ENCODE data around the gene NFIX. TPM values are rescaled to one million over a fixed set of nuclear protein-coding genes. Genes with fewer than 3 reads are reported as not detected.
"Not testable (repeated sequence)": the region's sequence is repeated elsewhere in the genome, so short reads cannot be mapped to it uniquely, and the experiment has no call there.

Gene NFIX
- total RNA-seq, 6 experiments from 2014 or later, result 20.3 to 40.0 (median 26.7) TPM

DNA sequence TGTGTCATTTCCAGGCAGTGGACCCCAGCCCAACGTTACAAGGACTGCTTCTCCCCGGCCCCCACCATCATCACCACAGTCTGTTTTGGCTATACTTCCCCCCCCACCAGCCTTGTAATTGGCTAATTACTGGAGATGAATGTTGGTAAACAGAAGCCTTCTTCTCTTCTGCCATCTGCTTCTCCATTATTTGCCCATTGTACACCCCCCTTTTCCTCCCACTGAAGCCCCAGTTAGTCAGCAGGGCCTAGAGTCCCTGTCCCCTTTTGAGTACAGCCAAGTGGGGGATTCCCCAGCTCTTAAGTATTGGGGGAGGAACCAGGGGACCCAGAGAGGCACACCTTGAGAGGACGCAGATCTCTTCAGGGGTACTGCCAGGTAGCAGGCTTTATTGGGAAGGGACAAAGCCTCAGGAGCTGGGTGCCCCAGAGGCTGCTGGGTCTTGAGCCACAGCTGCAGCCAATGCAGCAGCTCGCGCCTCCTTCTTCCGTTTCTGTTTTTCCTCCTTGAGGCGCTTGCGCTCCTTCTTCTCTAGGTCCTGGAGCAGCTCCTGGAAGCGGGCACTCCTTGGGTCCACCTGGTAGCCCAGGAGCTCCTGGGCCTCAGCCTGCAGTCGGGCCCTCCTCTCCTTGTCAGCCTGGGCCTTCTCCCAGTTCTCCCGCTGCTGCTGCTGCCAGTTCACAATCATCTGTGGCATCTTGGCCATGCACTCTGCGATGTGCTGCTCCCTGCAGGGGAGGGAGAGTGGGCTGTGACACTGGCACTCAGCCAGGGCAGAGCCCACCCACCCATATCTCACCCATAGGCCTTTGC lies 41.3 kb upstream of the NFIX start:
- ATAC-seq (no peak), DNase-seq (no peak)
- intact Hi-C loops (cut with DNase I), result no loop called here
- Histone ChIP-seq H3K27ac (no peak overlapping the region), H3K27me3 (no peaks in the 10 kb centered on the region), H3K36me3 (peaks cover 0 to 45% (median 20%) of the 10 kb centered on the region in 4 donors), H3K9me3 (no peaks in the 10 kb centered on the region), H3K4me3 (no peak overlapping the region), H3K4me1 (peaks cover 0 to 5% (median 0%) of the 10 kb centered on the region in 4 donors)
- WGBS (ENCODE audit: insufficient coverage, low coverage, low lambda C conversion rate, missing lambda C conversion rate), result 30% methylated on average over 2 of the region's 12 CpGs
- no peak for TF ChIP-seq POLR2A (IDR thresholded peaks at IDR 0.05)
- TF ChIP-seq, protein P1, sequence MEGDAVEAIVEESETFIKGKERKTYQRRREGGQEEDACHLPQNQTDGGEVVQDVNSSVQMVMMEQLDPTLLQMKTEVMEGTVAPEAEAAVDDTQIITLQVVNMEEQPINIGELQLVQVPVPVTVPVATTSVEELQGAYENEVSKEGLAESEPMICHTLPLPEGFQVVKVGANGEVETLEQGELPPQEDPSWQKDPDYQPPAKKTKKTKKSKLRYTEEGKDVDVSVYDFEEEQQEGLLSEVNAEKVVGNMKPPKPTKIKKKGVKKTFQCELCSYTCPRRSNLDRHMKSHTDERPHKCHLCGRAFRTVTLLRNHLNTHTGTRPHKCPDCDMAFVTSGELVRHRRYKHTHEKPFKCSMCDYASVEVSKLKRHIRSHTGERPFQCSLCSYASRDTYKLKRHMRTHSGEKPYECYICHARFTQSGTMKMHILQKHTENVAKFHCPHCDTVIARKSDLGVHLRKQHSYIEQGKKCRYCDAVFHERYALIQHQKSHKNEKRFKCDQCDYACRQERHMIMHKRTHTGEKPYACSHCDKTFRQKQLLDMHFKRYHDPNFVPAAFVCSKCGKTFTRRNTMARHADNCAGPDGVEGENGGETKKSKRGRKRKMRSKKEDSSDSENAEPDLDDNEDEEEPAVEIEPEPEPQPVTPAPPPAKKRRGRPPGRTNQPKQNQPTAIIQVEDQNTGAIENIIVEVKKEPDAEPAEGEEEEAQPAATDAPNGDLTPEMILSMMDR (IDR thresholded peaks at IDR 0.05), result no peak

DNA sequence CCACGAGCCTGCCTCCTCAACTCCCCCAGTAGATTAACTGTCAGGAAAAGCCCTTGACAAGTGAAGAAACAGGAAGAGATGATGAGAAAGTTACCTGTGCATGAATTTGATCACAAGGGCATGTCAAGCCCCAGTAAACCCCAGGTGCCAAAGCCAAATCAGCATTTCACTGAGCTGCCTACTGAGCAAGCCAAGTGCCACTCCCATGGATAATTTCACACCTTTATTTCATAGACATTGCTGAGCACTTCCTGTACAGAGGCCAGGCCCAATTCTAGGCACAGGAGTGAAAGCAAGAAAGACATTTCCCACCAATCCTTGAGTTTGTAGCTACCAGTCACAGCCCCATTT lies 40.7 kb upstream of the NFIX start:
- no peak overlapping the region for H3K27ac ChIP-seq
- WGBS (ENCODE audit: insufficient coverage, low coverage, low lambda C conversion rate, missing lambda C conversion rate), result no CpG with 5 or more reads among the region's 1 CpG
- ATAC-seq, result no peak

DNA sequence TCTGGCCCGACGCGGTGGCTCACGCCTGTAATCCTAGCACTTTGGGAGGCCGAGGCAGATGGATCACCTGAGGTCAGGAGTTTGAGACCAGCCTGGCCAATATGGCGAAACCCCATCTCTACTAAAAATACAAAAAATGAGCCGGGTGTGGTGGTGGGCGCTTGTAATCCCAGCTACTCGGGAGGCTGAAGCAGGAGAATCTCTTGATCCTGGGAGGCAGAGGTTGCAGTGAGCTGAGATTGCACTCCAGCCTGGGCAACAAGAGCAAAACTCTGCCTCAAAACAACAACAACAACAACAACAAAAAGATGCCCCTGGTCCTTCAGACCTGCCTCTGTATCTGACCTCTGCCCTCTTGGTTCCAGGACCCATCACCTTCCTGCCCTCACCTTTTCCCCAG lies 39.7 kb upstream of the NFIX start:
- H3K4me1 ChIP-seq; DNase-seq; H3K27ac ChIP-seq; H3K9me3 ChIP-seq; ATAC-seq; H3K27me3 ChIP-seq; H3K4me3 ChIP-seq; intact Hi-C loops (cut with DNase I): not testable (repeated sequence)
- 97% methylated on average over 4 of the region's 9 CpGs for WGBS (ENCODE audit: insufficient coverage, low coverage, low lambda C conversion rate, missing lambda C conversion rate)
- H3K36me3 ChIP-seq, result peaks cover 0 to 29% (median 10%) of the 10 kb centered on the region in 4 donors

More for the DNA sequence above, 40.7 kb upstream of the NFIX start:
- DNase-seq, result no peak
- H3K9me3 ChIP-seq, result no peaks in the 10 kb centered on the region
- H3K27me3 ChIP-seq, result no peaks in the 10 kb centered on the region
- TF ChIP-seq POLR2A (IDR thresholded peaks at IDR 0.05), result no peak
- TF ChIP-seq, protein P1 (IDR thresholded peaks at IDR 0.05), result no peak
- intact Hi-C loops (cut with DNase I), result no loop called here
- peaks cover 0 to 39% (median 16%) of the 10 kb centered on the region in 4 donors for H3K36me3 ChIP-seq
- H3K4me1 ChIP-seq, result peaks cover 0 to 5% (median 0%) of the 10 kb centered on the region in 4 donors
- H3K4me3 ChIP-seq, result no peak overlapping the region

DNA sequence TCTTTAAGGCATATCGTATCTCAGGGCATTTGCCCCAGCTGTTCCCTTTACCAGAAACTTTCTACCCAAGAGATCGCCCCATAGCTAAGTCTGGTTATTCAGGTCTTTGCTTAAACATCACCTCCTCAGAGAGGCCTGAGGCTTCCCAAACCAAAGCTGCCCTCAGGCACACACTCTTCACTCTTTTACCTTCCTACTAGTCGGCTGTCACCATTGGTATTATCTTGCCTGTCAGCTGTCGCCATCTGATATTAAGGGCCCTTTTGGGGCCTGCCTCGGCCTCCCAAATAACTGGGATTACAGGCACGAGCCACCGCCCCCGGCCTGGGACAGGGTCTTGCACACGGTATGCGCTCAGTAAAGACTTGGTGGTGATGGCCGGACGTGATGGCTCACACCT lies 39.3 kb upstream of the NFIX start:
- peaks cover 0 to 26% (median 9%) of the 10 kb centered on the region in 4 donors for H3K36me3 ChIP-seq
- peaks cover 0 to 5% (median 0%) of the 10 kb centered on the region in 4 donors for H3K4me1 ChIP-seq
- DNase-seq, result no peak
- no peak for ATAC-seq
- no peaks in the 10 kb centered on the region for H3K9me3 ChIP-seq
- intact Hi-C loops (cut with DNase I), result no loop called here
- WGBS (ENCODE audit: insufficient coverage, low coverage, low lambda C conversion rate, missing lambda C conversion rate), result 59% methylated on average over 4 of the region's 12 CpGs
- H3K27me3 ChIP-seq, result no peaks in the 10 kb centered on the region
- peak overlapping the region in 1 of 3 donors; percentile 85 for H3K27ac ChIP-seq
- H3K4me3 ChIP-seq, result peak overlapping the region; percentile 85 to 93 (median 86)
- TF ChIP-seq, protein P1 (IDR thresholded peaks at IDR 0.05), result no peak
- TF ChIP-seq POLR2A (IDR thresholded peaks at IDR 0.05), result no peak
